HepG2 (cell line): Measurements from ENCODE around the gene CHRNB4.

Source experiments
- ELF1 ChIP-seq: sonication (generic); formaldehyde crosslinking; IDR thresholded peaks from 2 replicates; pipeline ENCODE4 v1.4.0; 2020; ENCODE audit warnings: missing genetic modification reagents
- FOXM1 ChIP-seq: sonication (generic); formaldehyde crosslinking; IDR thresholded peaks from 2 replicates; pipeline ENCODE4 v1.5.0; 2020; ENCODE audit warnings: missing genetic modification reagents
- FOXP4 ChIP-seq: sonication (generic); formaldehyde crosslinking; IDR thresholded peaks from 2 replicates; pipeline ENCODE4 v1.4.0; 2020; ENCODE audit warnings: missing genetic modification reagents
- HMGXB4 ChIP-seq, 2 experiments: sonication (generic) in 1 of 2; formaldehyde crosslinking in 1 of 2; IDR thresholded peaks; 2 replicates each; pipeline versions ENCODE4 v1.4.0 to v1.6.1; 2018 to 2020; ENCODE audit warnings: missing genetic modification reagents in 2 of 2, borderline replicate concordance in 1 of 2, low read depth in 1 of 2, mild to moderate bottlenecking in 1 of 2, missing biosample characterization in 1 of 2
- JUND ChIP-seq: sonication (generic); formaldehyde crosslinking; IDR thresholded peaks from 2 replicates; pipeline ENCODE4 v1.8.0; 2022; ENCODE audit warnings: mild to moderate bottlenecking, missing genetic modification reagents
- NFYB ChIP-seq: sonication (generic); formaldehyde crosslinking; IDR thresholded peaks from 2 replicates; pipeline ENCODE4 v1.4.0; 2020; ENCODE audit warnings: missing genetic modification reagents
- POLR2A ChIP-seq, 2 experiments: IDR thresholded peaks; 2 replicates each; pipeline ENCODE4 v1.6.1; 2011; ENCODE audit warnings: low read depth in 2 of 2, low read length in 2 of 2, mild to moderate bottlenecking in 1 of 2, moderate library complexity in 1 of 2; ENCODE audit not compliant: insufficient read depth in 1 of 2
- ZFP1 ChIP-seq: IDR thresholded peaks from 2 replicates; pipeline ENCODE4 v1.6.1; 2016
- ZNF260 ChIP-seq: sonication (generic); formaldehyde crosslinking; IDR thresholded peaks from 2 replicates; pipeline ENCODE4 v1.4.0; 2020; ENCODE audit warnings: missing genetic modification reagents, low read depth, mild to moderate bottlenecking, borderline replicate concordance

GRCh38 chr15:78684657-78685056, 43.6 kb upstream of the CHRNB4 start:
- TF ChIP-seq FOXM1 (no peak), JUND (CRISPR knock-in tag) (no peak), FOXP4 (no peak), ELF1 (CRISPR knock-in tag) (no peak), NFYB (CRISPR knock-in tag) (no peak), POLR2A (IDR thresholded peaks at IDR 0.05; ENCODE audit: insufficient read depth in 1 of 2, low read depth in 2 of 2, low read length in 2 of 2) (no peak), HMGXB4 (CRISPR knock-in tag; IDR thresholded peaks at IDR 0.05; ENCODE audit: borderline replicate concordance in 1 of 2, low read depth in 1 of 2) (no peak), ZNF260 (no peak), ZFP1 (no peak)
